Stimulated activated naive CD4-positive, alpha-beta T cell (primary cell): ENCODE measurements around the gene PRRT1B.
"Not testable (repeated sequence)": the region's sequence is repeated elsewhere in the genome, so short reads cannot be mapped to it uniquely, and the experiment has no call there.

ENCODE experiments used
- DNase-seq, 6 experiments: peaks; one replicate each; lab custom pipeline; 2025; lab: John Stamatoyannopoulos, UW

Gene PRRT1B

GRCh38 chr9:131545003-131545785, at the start of gene PRRT1B:
Gene PRRT1B (plus strand): TSS chr9:131545523. CDS start chr9:131545616, 93 bp downstream.
- no peak for DNase-seq

- no peak for DNase-seq
Measured at GRCh38 chr9:131495785-131496184, 49.5 kb upstream of the PRRT1B start.

GRCh38 chr9:131496844-131497405, 48.4 kb upstream of the PRRT1B start:
- DNase-seq, result no peak

- no peak for DNase-seq
Measured at GRCh38 chr9:131499254-131499767, 46.0 kb upstream of the PRRT1B start.

GRCh38 chr9:131500377-131500776, 44.9 kb upstream of the PRRT1B start:
- DNase-seq, result peak; percentile 51 to 81 (median 68)

GRCh38 chr9:131500939-131501541, 44.3 kb upstream of the PRRT1B start:
- DNase-seq, result peak in 4 of 6 experiments; percentile 13 to 52 (median 26)

GRCh38 chr9:131502781-131503625, 42.3 kb upstream of the PRRT1B start, which contains the start of gene POMT1:
Gene POMT1 (plus strand): TSS chr9:131502918. CDS start chr9:131504219, 1,301 bp downstream.
- peak; percentile 73 to 90 (median 86) for DNase-seq

GRCh38 chr9:131503626-131504465, 41.5 kb upstream of the PRRT1B start:
- DNase-seq, result peak in 5 of 6 experiments; percentile 5 to 28 (median 18)

- no peak for DNase-seq
Measured at GRCh38 chr9:131505012-131505411, 40.3 kb upstream of the PRRT1B start.

- no peak for DNase-seq
Measured at GRCh38 chr9:131511416-131511815, 33.9 kb upstream of the PRRT1B start.

- no peak for DNase-seq
Measured at GRCh38 chr9:131511880-131512279, 33.4 kb upstream of the PRRT1B start.

- DNase-seq, result no peak
Measured at GRCh38 chr9:131513177-131513576, 32.1 kb upstream of the PRRT1B start.

GRCh38 chr9:131515559-131516031, 29.7 kb upstream of the PRRT1B start:
- DNase-seq, result not testable (repeated sequence)

GRCh38 chr9:131516100-131516499, 29.2 kb upstream of the PRRT1B start:
- no peak for DNase-seq

- no peak for DNase-seq
Measured at GRCh38 chr9:131516930-131517329, 28.4 kb upstream of the PRRT1B start.

- DNase-seq, result no peak
Measured at GRCh38 chr9:131517761-131518190, 27.5 kb upstream of the PRRT1B start.

GRCh38 chr9:131518553-131518952, 26.8 kb upstream of the PRRT1B start:
- DNase-seq, result no peak

- no peak for DNase-seq
Measured at GRCh38 chr9:131520503-131520902, 24.8 kb upstream of the PRRT1B start.

GRCh38 chr9:131521203-131521602, 24.1 kb upstream of the PRRT1B start:
- DNase-seq, result no peak

- DNase-seq, result no peak
Measured at GRCh38 chr9:131521822-131522221, 23.5 kb upstream of the PRRT1B start.
